Natural killer cell treated with Interleukin-12 subunit alpha and Interleukin-12 subunit beta and Interleukin-15 and Interleukin-18, amount 100 ng/mL, for 72 hours (primary cell): Measurements from ENCODE around the gene C9orf72. TPM values are rescaled to one million over a fixed set of nuclear protein-coding genes. Genes with fewer than 3 reads are reported as not detected.

Experiments used
- ATAC-seq, 2 donors: fragments of 150-1000 bp; cut with Tn5 transposase in 1 of 2; sonication (Bioruptor Pico), chemical (Tn5 transposase) in 1 of 2; 2 replicates each; pipeline ENCODE4 v1.10.0; 2021
- DNase-seq: peaks from one replicate; pipeline ENCODE4 v3.0.0; 2022; ENCODE audit warnings: low spot score
- H3K27ac Mint-ChIP-seq, 2 donors: 1 replicate in 1 of 2; 2 replicates in 1 of 2; pipeline ENCODE4 v1.8.0; 2022; ENCODE audit warnings: mixed read lengths in 2 of 2, mild to moderate bottlenecking in 1 of 2, moderate library complexity in 1 of 2
- H3K27me3 Mint-ChIP-seq, 2 donors: 1 replicate in 1 of 2; 2 replicates in 1 of 2; pipeline ENCODE4 v1.8.0; 2022; ENCODE audit warnings: mixed read lengths in 2 of 2
- H3K36me3 Mint-ChIP-seq: one replicate; pipeline ENCODE4 v1.8.0; 2022; ENCODE audit warnings: mixed read lengths
- H3K4me1 Mint-ChIP-seq, 2 donors: 1 replicate in 1 of 2; 2 replicates in 1 of 2; pipeline ENCODE4 v1.8.0; 2022; ENCODE audit warnings: low read depth in 2 of 2, mixed read lengths in 2 of 2, mild to moderate bottlenecking in 1 of 2
- H3K4me3 Mint-ChIP-seq: one replicate; pipeline ENCODE4 v1.8.0; 2022; ENCODE audit warnings: mixed read lengths
- H3K9me3 Mint-ChIP-seq: 2 replicates; pipeline ENCODE4 v1.8.0; 2022; ENCODE audit warnings: mixed read lengths
- total RNA-seq, 2 donors: library from RNA; stranded (reverse); gene quantifications; one replicate each; pipeline ENCODE4 v1.2.3, GENCODE V29; 2022

Gene C9orf72
- total RNA-seq, 2 donors from 2014 or later = 4.0 to 6.1 TPM

DNA sequence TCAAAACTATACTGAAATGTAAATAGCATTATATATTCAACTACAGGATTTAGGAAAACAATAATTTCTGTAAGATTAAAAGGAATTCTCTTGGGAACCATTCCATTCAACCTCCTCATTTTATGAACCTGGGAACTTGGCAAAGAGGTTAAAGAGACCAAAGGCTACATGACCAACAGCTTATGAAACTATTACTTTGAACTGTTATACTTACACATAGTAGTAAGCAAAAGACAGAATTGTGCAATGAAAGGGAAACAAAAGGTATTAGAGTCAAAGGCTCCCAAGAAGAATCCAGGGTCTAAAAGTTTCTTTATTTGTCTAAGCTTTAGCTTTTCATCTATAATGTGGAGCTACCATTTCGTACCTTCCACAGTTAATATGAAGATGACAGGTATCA is 7.2 kb downstream of the C9orf72 start:
- Mint-ChIP-seq H3K36me3 (peaks cover 6% of the 10 kb centered on the region), H3K4me3 (no peak overlapping the region), H3K4me1 (peaks cover 4 to 8% of the 10 kb centered on the region in 2 donors), H3K27me3 (peaks cover 0 to 3% of the 10 kb centered on the region in 2 donors), H3K9me3 (no peaks in the 10 kb centered on the region), H3K27ac (no peak overlapping the region)
- DNase-seq (no peak), ATAC-seq (no peak)

DNA sequence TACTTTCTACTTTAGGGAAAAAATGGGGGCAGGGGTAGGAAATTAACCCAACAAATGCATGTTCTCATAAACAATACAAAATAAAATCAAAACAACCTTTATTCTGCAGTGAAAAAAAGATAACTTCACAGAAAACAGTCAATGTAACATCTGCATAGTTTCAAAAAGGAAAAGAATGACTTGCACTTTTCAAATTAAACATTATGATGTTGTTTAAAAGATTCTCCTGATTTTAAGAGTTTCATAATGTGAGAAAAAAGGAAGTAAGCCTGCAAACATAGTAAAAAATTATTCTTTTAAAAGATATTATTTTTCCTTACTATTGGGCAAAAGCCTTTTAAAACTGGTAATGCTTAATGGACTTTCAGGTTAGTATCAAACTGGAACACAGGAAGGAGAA is 7.6 kb downstream of the C9orf72 start:
- Mint-ChIP-seq H3K27me3 (peaks cover 0 to 2% of the 10 kb centered on the region in 2 donors), H3K27ac (no peak overlapping the region), H3K4me3 (no peak overlapping the region), H3K9me3 (no peaks in the 10 kb centered on the region), H3K36me3 (peaks cover 6% of the 10 kb centered on the region), H3K4me1 (peaks cover 4 to 6% of the 10 kb centered on the region in 2 donors)
- ATAC-seq (no peak), DNase-seq (no peak)

DNA sequence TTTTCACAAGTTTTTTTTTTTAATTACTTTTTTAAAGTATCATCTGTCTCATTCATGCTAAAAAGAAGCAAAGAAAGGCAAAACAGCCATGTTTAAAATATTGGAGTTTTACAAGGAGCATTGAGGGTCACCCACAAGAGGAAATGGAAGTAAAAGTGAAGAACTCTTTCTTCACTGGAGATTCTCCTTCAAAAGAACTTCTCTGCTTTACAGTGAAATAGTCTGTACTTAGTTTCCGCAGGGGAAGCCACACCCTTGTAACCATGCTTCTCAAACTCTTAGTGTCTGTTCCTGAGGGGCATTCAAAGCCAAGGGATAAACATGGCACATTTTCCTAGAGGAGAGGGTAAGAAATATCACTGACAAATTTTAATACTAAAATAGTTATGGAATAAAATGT is 8.6 kb downstream of the C9orf72 start:
- H3K36me3 Mint-ChIP-seq = peaks cover 6% of the 10 kb centered on the region
- no peak overlapping the region for H3K4me3 Mint-ChIP-seq
- H3K27me3 Mint-ChIP-seq = no peaks in the 10 kb centered on the region
- peaks cover 4% of the 10 kb centered on the region in 2 donors for H3K4me1 Mint-ChIP-seq
- DNase-seq (no peak), ATAC-seq (no peak)
- no peaks in the 10 kb centered on the region for H3K9me3 Mint-ChIP-seq
- H3K27ac Mint-ChIP-seq = no peak overlapping the region

DNA sequence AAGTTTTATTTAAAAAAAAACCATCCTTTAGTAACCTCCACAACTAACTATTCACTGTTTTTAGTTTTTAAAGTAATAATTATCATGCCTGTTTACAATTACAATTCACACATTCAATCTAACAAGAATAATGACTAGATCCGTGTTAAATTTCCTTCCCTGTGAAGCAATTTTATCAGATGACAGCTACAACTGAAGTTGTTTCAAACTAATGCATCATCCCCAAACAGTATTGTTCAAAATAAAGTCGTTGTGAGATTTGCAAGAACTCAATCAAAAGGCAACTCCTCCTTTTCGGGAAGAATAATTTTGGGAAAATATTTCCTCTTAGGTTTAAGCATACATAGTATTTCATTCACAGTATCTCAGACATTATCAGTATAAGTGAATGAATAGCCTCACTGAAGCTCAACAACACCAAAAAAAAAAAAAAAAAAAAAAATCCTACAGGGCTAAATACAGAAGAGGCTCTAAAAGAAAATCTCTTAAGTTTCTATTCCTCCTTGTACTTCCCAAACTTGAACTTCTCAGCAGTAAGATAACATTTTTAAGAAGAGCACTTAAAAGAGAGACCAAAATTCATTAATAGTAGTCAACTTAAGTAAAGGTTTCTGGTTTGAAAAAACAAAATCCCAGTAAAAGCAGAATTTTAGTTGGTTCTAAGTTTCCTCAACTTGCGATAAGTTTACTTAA is 9.4 kb downstream of the C9orf72 start:
- H3K27ac Mint-ChIP-seq = no peak overlapping the region
- no peaks in the 10 kb centered on the region for H3K27me3 Mint-ChIP-seq
- DNase-seq = no peak
- ATAC-seq = no peak
- no peak overlapping the region for H3K4me3 Mint-ChIP-seq
- H3K9me3 Mint-ChIP-seq = no peaks in the 10 kb centered on the region
- H3K4me1 Mint-ChIP-seq = peaks cover 4% of the 10 kb centered on the region in 2 donors
- peaks cover 6% of the 10 kb centered on the region for H3K36me3 Mint-ChIP-seq

DNA sequence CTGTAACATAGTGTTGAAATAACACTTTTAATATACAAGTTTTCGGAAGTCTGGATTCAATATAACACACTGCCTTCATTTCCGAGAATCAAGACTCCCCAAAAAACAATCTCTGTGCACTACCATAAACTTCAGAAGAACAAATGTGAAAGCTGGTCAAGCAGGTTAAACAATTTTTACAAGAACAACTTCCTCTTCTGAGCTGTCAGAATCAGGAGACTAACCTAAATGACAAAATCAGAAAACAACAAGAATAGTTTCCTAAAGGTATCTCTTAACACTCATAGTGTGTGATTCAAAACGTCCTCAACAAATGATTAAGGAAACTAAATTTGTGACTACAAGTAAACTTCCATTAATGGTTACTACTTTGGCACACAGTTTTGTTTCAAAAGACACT is 11.6 kb downstream of the C9orf72 start:
- no peaks in the 10 kb centered on the region for H3K27me3 Mint-ChIP-seq
- no peak overlapping the region for H3K27ac Mint-ChIP-seq
- peaks cover 0 to 4% of the 10 kb centered on the region in 2 donors for H3K4me1 Mint-ChIP-seq
- H3K9me3 Mint-ChIP-seq = no peaks in the 10 kb centered on the region
- no peak for DNase-seq
- no peak overlapping the region for H3K4me3 Mint-ChIP-seq
- ATAC-seq = no peak
- peaks cover 6% of the 10 kb centered on the region for H3K36me3 Mint-ChIP-seq

DNA sequence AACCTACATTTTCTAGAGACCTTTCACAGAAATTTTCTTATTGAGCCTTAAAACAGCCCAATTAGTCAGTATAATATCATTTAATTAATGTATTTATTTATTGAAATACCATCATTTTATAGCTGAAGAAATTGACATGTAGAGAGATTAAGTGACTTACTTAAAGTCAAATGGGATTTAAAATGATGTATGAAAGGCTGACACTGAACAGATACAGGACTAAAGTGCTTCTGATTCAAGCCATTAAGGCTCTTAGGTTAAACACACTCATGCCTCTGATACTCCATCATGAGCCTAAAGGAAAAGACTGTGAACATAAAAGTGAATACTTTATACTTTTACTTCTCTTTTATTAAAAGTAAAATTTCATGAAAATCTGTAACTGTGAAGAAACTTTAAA is 12.8 kb downstream of the C9orf72 start:
- Mint-ChIP-seq H3K4me3 (no peak overlapping the region), H3K4me1 (peaks cover 0 to 4% of the 10 kb centered on the region in 2 donors), H3K36me3 (peaks cover 6% of the 10 kb centered on the region), H3K27me3 (no peaks in the 10 kb centered on the region), H3K27ac (no peak overlapping the region), H3K9me3 (no peaks in the 10 kb centered on the region)
- DNase-seq (no peak), ATAC-seq (no peak)

DNA sequence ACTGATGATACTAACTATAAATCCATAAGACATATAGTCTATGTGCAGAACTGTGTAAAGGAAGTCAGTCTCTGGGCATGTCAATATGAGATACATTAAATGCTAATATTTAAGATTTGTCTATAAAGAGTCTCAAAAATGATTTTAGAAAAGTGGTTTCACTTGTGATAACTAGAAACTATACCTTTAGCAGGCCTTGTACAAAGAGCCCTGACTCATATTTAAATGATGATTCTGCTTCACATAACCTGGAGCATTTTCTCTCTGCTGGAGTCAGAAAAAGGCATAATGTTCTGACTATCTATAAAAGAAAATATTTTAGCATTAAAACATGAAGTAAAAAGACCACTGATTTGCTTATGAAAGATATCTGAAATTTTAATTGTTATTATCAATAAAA is 15.0 kb downstream of the C9orf72 start:
- Mint-ChIP-seq H3K27ac (no peak overlapping the region), H3K9me3 (no peaks in the 10 kb centered on the region), H3K4me1 (peaks cover 0 to 4% of the 10 kb centered on the region in 2 donors), H3K27me3 (no peaks in the 10 kb centered on the region), H3K4me3 (no peak overlapping the region), H3K36me3 (peaks cover 9% of the 10 kb centered on the region)
- DNase-seq = no peak
- no peak for ATAC-seq

DNA sequence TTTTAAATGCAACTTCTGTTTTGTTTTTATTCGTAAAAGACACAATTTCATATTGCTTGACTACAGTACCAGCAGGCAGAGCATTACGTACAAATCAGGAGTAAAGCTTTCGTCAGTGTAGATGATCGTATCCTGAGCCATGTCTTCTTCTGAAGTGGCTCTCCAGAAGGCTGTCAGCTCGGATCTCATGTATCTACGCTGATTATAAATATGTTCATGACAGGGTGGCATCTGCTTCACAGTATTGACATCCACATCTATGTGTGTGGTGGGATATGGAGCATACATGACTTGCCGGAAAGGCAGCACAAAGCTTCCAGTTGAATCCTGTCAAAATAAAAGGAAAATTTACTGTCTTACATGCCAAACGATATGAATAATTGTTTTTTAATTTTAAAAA is 16.8 kb downstream of the C9orf72 start:
- DNase-seq (no peak), ATAC-seq (no peak)
- H3K27ac Mint-ChIP-seq = no peak overlapping the region
- H3K4me1 Mint-ChIP-seq = peaks cover 0 to under 1% of the 10 kb centered on the region in 2 donors
- H3K9me3 Mint-ChIP-seq = no peaks in the 10 kb centered on the region
- no peak overlapping the region for H3K4me3 Mint-ChIP-seq
- H3K36me3 Mint-ChIP-seq = peaks cover 12% of the 10 kb centered on the region
- no peaks in the 10 kb centered on the region for H3K27me3 Mint-ChIP-seq

DNA sequence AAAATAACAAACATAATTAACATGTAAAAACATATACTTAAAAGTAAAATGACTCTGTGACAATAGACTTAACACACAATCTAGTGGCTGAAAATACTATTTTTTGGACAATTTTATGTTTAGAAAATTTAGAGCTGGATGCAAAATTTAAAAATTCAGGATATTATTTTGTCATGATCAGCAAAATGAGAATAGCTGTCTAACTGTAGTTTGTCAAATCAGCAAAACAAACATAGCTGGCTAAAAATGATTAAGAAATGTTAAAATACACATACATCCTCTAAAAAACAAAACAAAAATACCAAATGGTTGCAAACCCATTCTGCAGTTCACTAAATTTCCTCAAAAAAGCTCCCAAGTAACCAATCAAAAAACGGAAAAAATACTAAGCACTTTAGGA is 18.6 kb downstream of the C9orf72 start:
- Mint-ChIP-seq H3K4me1 (no peaks in the 10 kb centered on the region), H3K9me3 (no peaks in the 10 kb centered on the region), H3K27me3 (no peaks in the 10 kb centered on the region), H3K27ac (no peak overlapping the region), H3K4me3 (no peak overlapping the region), H3K36me3 (peaks cover 11% of the 10 kb centered on the region)
- no peak for DNase-seq
- no peak for ATAC-seq

DNA sequence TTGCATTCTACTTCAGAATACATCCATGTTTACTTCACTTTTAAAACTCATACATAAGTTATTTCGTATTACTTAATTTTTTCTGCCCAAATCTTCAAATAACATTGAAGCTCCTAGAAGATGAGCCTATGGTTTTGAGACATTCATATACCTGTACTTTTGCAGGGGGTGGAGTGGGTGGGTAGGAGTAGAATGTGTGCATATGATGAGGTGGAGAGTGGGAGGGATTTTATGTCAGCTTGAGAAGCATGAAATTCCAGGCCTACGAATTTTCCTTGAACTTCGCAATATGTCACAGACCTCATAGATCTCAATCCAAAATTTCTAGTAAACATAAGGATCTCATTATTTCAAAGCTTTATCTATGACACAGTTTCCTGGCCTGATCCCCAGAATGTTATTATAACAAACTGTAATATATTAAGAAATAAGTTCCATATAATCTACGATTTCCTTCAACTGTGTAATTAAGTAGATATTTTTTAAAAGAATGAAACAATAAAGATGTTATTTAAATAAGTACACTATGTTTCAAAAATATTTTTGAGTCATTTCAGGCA is 24.0 kb downstream of the C9orf72 start:
- DNase-seq (no peak), ATAC-seq (no peak)
- no peaks in the 10 kb centered on the region for H3K9me3 Mint-ChIP-seq
- H3K36me3 Mint-ChIP-seq = peaks cover 11% of the 10 kb centered on the region
- no peak overlapping the region for H3K27ac Mint-ChIP-seq
- H3K4me1 Mint-ChIP-seq = no peaks in the 10 kb centered on the region
- no peak overlapping the region for H3K4me3 Mint-ChIP-seq
- no peaks in the 10 kb centered on the region for H3K27me3 Mint-ChIP-seq

DNA sequence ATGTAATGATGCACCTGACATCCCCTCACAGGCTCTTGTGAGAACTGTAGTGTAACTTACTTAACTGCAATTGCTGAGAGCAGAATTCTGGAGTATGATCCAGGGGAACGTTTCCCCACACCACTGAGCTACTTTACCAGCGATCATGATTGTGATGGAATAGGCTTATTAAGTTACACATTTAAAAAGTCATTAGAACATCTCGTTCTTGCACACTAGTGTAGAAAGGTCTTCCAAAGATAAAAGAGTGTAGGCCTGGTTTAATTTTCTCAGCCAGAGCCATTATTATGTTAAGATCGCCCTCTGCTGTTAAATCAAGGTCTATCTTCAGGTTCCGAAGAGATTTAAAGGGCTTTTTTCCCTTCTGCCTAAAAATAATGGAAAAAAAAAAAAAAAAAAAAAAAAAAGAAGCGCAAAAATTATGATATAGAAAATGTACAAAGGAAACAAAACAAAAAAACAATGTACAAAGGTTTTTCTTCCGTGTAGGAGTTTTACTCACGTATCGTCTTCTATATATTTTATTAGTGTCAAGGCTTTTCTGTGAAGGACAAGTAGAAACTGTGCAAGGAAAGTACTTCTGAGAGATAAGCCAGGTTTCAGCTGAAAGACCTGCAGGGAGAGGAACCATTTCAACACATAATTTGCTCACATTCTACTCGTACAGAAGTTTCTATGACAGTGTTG is 25.1 kb downstream of the C9orf72 start:
- no peak overlapping the region for H3K4me3 Mint-ChIP-seq
- peaks cover 7% of the 10 kb centered on the region for H3K36me3 Mint-ChIP-seq
- no peaks in the 10 kb centered on the region for H3K4me1 Mint-ChIP-seq
- DNase-seq = no peak
- no peaks in the 10 kb centered on the region for H3K9me3 Mint-ChIP-seq
- H3K27ac Mint-ChIP-seq = no peak overlapping the region
- no peak for ATAC-seq
- H3K27me3 Mint-ChIP-seq = no peaks in the 10 kb centered on the region

DNA sequence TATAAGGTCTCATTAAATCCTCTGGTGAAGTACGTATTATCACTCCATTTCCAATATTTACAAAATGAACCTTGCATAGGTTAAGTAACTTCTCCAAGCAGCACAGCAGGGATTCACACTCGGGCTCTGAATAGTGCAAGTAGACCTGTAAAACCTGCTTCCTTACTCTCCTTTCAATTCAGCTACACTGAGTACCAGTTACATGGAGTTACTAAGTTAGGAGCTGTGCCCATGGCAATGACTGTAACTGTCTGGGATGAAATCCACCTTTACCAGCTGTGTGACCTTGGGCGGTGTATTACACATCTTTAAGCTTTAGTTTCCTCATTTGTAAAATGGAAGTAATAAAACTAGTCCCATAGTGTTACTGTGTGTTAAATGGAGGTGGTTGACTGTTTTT is 27.8 kb downstream of the C9orf72 start:
- Mint-ChIP-seq H3K36me3 (no peaks in the 10 kb centered on the region), H3K27me3 (no peaks in the 10 kb centered on the region)

DNA sequence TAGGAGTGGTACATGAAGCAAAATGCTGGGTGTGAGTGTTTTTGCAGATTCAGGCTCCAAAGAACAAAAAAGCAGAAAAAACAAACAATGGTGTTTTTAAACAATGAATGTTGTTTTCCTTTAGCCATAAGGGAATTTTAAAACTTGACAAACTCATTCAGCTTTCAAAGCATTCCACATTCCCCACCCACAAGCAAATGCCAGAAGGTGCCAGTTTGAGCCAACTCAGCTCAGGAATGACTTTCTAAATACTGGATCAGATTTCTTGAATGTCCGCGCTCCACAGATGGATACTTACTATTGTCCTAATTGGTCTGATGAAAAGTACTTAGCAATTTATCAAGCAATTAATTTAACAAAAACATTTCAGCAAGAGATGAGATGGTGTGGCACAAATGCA is 30.8 kb downstream of the C9orf72 start:
- Mint-ChIP-seq H3K27ac (no peak overlapping the region), H3K27me3 (no peaks in the 10 kb centered on the region), H3K36me3 (no peaks in the 10 kb centered on the region), H3K4me1 (no peaks in the 10 kb centered on the region), H3K9me3 (no peaks in the 10 kb centered on the region), H3K4me3 (no peak overlapping the region)
- ATAC-seq = no peak
- DNase-seq = no peak

More for the DNA sequence above, 27.8 kb downstream of the C9orf72 start:
- H3K4me1 Mint-ChIP-seq = no peaks in the 10 kb centered on the region
- DNase-seq (no peak), ATAC-seq (no peak)
- no peak overlapping the region for H3K27ac Mint-ChIP-seq
- no peaks in the 10 kb centered on the region for H3K9me3 Mint-ChIP-seq
- no peak overlapping the region for H3K4me3 Mint-ChIP-seq

DNA sequence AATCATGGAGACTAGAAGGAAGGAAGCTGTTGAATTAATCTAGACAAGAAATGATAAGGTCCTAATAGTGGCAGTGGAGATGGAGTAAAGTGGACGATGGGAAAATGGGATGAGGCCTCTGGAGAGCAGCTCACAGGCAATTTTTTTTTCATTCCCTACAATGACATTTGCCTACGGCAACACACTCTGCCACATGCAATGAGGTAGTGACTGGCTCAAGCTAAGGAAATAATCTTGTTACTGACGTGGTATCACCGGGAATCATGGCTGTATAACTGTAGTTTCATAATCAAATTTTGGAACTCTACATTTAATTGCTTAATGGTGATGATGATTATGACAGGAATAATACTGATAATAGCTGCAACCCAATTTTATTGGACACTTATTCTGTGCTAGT is 31.5 kb downstream of the C9orf72 start:
- DNase-seq (no peak), ATAC-seq (no peak)
- H3K27ac Mint-ChIP-seq = no peak overlapping the region
- no peak overlapping the region for H3K4me3 Mint-ChIP-seq
- H3K27me3 Mint-ChIP-seq = no peaks in the 10 kb centered on the region
- no peaks in the 10 kb centered on the region for H3K9me3 Mint-ChIP-seq
- no peaks in the 10 kb centered on the region for H3K4me1 Mint-ChIP-seq
- no peaks in the 10 kb centered on the region for H3K36me3 Mint-ChIP-seq
